Thoracic aorta (tissue), 2 donors: ENCODE measurements around the gene VAMP8. TPM values are rescaled to one million over a fixed set of nuclear protein-coding genes. Genes with fewer than 3 reads are reported as not detected.
A peak's percentile ranks its signal among the peaks of the same experiment; 100 is the strongest.

Experiments
- ATAC-seq: fragments of 150-250 bp; one replicate; pipeline ENCODE4 v1.8.0; 2017; ENCODE audit warnings: low read depth; ENCODE audit not compliant: insufficient number of reproducible peaks, low FRiP score
- DNase-seq: peaks from one replicate; pipeline ENCODE4 v3.0.0-alpha.2; 2020; ENCODE audit warnings: low spot score
- H3K27ac ChIP-seq, 2 donors: fragments of 200-600 bp; sonication (generic); 1 replicate in 1 of 2; 2 replicates in 1 of 2; pipeline ENCODE4 v1.5.1; 2016; ENCODE audit warnings: mild to moderate bottlenecking in 2 of 2, moderate library complexity in 2 of 2
- H3K27me3 ChIP-seq: fragments of 200-600 bp; sonication (generic); replicated peaks from 2 replicates; pipeline ENCODE4 v1.6.0; 2016; ENCODE audit warnings: mild to moderate bottlenecking; ENCODE audit not compliant: insufficient read depth
- H3K36me3 ChIP-seq: fragments of 200-600 bp; sonication (generic); one replicate; pipeline ENCODE4 v1.5.1; 2016
- H3K4me1 ChIP-seq, 2 donors: fragments of 200-600 bp; sonication (generic); 1 replicate in 1 of 2; 2 replicates in 1 of 2; pipeline versions ENCODE4 v1.5.1 to v1.6.0; 2016; ENCODE audit warnings: low read depth in 2 of 2, mild to moderate bottlenecking in 1 of 2; ENCODE audit not compliant: control insufficient read depth in 1 of 2
- H3K4me3 ChIP-seq: fragments of 200-600 bp; sonication (generic); 2 replicates; pipeline ENCODE4 v1.5.1; 2016; ENCODE audit warnings: mild to moderate bottlenecking
- H3K9me3 ChIP-seq: fragments of 200-600 bp; sonication (generic); 2 replicates; pipeline ENCODE4 v1.5.1; 2016
- CTCF ChIP-seq: fragments of 200-600 bp; sonication (generic); IDR thresholded peaks from one replicate; pipeline ENCODE4 v1.5.1; 2019; ENCODE audit warnings: antibody characterized with exemption
- total RNA-seq, 2 donors: library from RNA; depleted of rRNA; stranded (reverse); fragments of >200 nt; gene quantifications; one replicate each; pipeline versions ENCODE4 v1.1.0 to v1.2.3, GENCODE V29; 2016

The VAMP8 gene
- total RNA-seq, 2 donors from 2014 or later = 30.9 to 34.9 TPM

DNA sequence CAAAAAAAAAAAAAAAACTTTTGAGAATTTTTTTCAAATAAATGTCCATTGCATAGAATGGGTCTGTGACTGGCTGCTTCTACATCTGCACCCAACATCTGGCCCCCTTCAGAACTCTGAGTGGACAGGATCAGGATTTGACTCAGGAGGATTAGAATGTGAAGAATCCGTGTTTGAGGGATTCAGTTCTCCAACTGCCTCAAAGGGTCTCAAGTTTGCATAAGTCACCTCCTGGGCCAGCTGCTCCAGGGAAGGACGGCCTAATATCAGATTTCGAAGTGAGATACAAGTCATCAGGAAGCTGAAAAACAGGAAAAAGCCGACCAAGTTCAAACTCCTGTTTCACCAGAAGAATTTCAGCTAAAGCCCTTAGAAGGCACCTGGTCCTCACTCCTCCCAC, 27.6 kb upstream of the VAMP8 start:
- Histone ChIP-seq H3K4me3 (no peak overlapping the region), H3K27ac (no peak overlapping the region), H3K27me3 (no peaks in the 10 kb centered on the region), H3K9me3 (no peaks in the 10 kb centered on the region), H3K36me3 (peaks cover 37% of the 10 kb centered on the region), H3K4me1 (no peaks in the 10 kb centered on the region)
- no peak for TF ChIP-seq CTCF
- DNase-seq (no peak), ATAC-seq (no peak)

- peaks cover 42% of the 10 kb centered on the region for H3K36me3 ChIP-seq
- H3K9me3 ChIP-seq = no peaks in the 10 kb centered on the region
- H3K27ac ChIP-seq = no peak overlapping the region
- no peaks in the 10 kb centered on the region for H3K4me1 ChIP-seq
- DNase-seq (no peak), ATAC-seq (no peak)
- no peak overlapping the region for H3K4me3 ChIP-seq
- no peak for TF ChIP-seq CTCF
- no peaks in the 10 kb centered on the region for H3K27me3 ChIP-seq
These were observed 26.9 kb upstream of the VAMP8 start for GRCh38 chr2:85550486-85550885.

DNA sequence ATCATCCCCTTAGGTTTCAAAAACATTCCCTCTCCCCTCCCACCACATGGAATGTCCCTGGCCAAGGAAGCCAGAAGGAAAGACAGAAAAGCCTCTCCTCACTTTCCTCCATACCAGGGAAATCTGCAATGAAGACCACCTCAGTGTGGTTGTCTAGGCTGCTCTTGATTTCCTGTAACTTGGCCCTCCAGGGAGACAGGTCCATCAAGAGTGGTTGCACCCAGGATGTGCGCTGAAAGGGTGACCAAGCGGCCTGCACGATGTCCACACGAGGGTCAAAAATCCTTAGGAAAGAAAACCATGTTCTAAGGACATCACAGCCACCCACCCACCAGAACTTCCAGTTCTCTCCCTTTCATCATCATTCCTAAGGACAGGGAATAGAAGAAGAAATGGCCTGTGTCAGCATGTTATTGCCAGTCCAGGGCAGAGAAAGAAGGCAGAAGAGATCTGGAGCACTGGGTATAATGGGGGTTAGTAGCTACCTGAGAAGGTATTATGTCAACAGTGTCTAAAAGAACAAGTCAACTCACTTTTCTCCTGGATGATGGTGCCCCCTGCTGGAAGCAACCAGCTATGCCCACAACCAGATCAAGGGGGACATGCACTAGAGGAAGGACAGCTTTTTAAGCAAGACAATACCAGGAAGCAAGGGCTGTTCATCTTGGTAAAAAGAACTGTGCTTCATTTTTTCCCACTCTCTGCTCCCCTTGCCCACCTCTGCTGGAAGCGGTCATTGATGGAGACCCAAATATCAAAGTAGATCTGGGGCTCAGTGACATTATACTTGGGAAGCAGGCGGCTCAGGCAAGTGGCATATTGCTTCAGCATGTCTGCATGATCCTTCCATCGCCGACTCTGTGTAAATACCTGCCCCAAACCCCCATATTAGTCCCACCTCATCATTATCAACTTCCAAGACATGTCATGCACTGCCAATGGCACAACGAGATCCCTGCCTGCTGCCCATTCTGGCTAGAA, 25.4 kb upstream of the VAMP8 start:
- peak; percentile 93 for TF ChIP-seq CTCF
- no peaks in the 10 kb centered on the region for H3K9me3 ChIP-seq
- H3K4me1 ChIP-seq = no peaks in the 10 kb centered on the region
- peaks cover 42% of the 10 kb centered on the region for H3K36me3 ChIP-seq
- ATAC-seq (peak; percentile 38), DNase-seq (peak; percentile 52)
- H3K4me3 ChIP-seq = no peak overlapping the region
- H3K27me3 ChIP-seq = no peaks in the 10 kb centered on the region
- no peak overlapping the region for H3K27ac ChIP-seq

DNA sequence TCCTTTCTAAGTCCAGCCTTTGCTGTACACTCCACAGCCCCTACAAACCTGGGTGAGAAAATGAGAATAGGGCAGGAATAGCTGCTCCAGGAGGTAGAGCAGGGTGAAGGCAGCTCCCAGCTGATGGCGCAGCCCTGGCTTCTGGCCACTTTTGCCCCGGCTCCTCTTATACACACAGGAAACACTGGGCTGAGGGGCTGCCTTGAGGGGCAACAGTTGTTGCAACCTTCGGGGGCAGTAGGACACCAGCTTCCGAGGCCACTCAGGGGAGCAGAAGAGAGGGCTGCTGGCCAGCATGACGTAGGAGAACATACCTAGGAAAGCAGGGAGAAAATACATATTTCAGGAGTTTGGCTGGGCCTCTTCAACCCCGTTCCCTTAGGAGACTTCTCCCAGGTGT, 24.2 kb upstream of the VAMP8 start:
- Histone ChIP-seq H3K4me1 (no peaks in the 10 kb centered on the region), H3K9me3 (no peaks in the 10 kb centered on the region), H3K36me3 (peaks cover 42% of the 10 kb centered on the region), H3K4me3 (no peak overlapping the region), H3K27me3 (no peaks in the 10 kb centered on the region), H3K27ac (no peak overlapping the region)
- no peak for ATAC-seq
- no peak for DNase-seq
- TF ChIP-seq CTCF = no peak

DNA sequence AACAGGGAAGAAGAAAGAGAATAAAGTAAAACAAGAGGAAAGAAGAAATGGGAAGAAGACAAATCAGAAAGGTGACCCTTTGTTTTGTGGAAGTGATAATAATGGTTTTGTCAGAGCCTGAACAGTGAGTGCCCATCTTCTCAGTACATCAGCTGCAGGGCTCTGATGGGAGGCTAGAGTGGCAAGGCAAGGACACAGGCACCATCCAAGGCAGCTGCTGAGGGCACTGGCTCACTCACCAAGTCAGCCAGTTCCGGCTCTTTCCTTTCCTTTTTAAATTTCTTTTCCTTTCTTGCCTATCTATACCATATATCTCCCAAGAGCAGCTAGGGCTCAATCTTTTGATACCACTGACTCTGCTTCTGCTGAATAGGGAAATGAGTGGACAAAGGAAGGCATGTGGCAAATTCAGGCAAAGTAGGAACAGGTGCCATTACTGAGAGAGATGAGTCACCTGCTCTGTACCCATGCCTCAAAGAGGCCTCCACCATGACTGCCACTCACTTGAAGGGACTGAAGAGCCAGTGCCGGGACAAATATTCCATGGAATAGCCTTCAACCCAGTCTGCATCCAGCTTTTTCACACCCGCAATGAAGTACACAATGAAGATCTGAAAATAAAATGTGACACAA, 22.3 kb upstream of the VAMP8 start:
- ATAC-seq = no peak
- H3K27me3 ChIP-seq = no peaks in the 10 kb centered on the region
- no peak for TF ChIP-seq CTCF
- peaks cover 3 to 7% of the 10 kb centered on the region in 2 donors for H3K4me1 ChIP-seq
- H3K36me3 ChIP-seq = peaks cover 45% of the 10 kb centered on the region
- H3K9me3 ChIP-seq = no peaks in the 10 kb centered on the region
- no peak overlapping the region for H3K4me3 ChIP-seq
- no peak overlapping the region for H3K27ac ChIP-seq
- no peak for DNase-seq
